NCI-H1092 (cell line): ENCODE results near the gene EPO.
A peak's percentile ranks its signal among the peaks of the same experiment; 100 is the strongest.
"Not testable (repeated sequence)": the region's sequence is repeated elsewhere in the genome, so short reads cannot be mapped to it uniquely, and the experiment has no call there.

Experiments used
- DNase-seq: peaks from one replicate; lab custom pipeline; 2025; lab: John Stamatoyannopoulos, UW

Gene EPO

GRCh38 chr7:100705753-100706671 is 14.3 kb upstream of the EPO start, which contains the start of gene POP7:
POP7 (plus strand) TSS chr7:100706121; CDS start chr7:100706831, 710 bp downstream.
- peak; percentile 100 for DNase-seq

GRCh38 chr7:100706672-100707311 is 13.5 kb upstream of the EPO start:
- DNase-seq: no peak

GRCh38 chr7:100708395-100708794 is 11.9 kb upstream of the EPO start:
- DNase-seq: no peak

- no peak for DNase-seq
Observed at GRCh38 chr7:100710452-100710851, 9.8 kb upstream of the EPO start.

GRCh38 chr7:100711369-100711768 is 8.9 kb upstream of the EPO start:
- DNase-seq: no peak

- DNase-seq: no peak
Observed at GRCh38 chr7:100714725-100715124, 5.5 kb upstream of the EPO start.

- not testable (repeated sequence) for DNase-seq
Observed at GRCh38 chr7:100717073-100717472, 3.2 kb upstream of the EPO start.

GRCh38 chr7:100719523-100720278 is 567 bp upstream of the EPO start:
- DNase-seq: no peak

- no peak for DNase-seq
Observed at GRCh38 chr7:100720671-100721504, 620 bp downstream of the EPO start.

GRCh38 chr7:100721505-100721812 is 1.2 kb downstream of the EPO start:
- no peak for DNase-seq

- no peak for DNase-seq
Observed at GRCh38 chr7:100722480-100723212, 2.4 kb downstream of the EPO start.

- DNase-seq: no peak
Observed at GRCh38 chr7:100723732-100724275, 3.5 kb downstream of the EPO start.

- DNase-seq: not testable (repeated sequence)
Observed at GRCh38 chr7:100724364-100724763, 4.1 kb downstream of the EPO start.

GRCh38 chr7:100726996-100727761 is 6.9 kb downstream of the EPO start:
- DNase-seq: no peak

GRCh38 chr7:100728196-100728595 is 7.9 kb downstream of the EPO start:
- DNase-seq: no peak

- no peak for DNase-seq
Observed at GRCh38 chr7:100730136-100730800, 10.0 kb downstream of the EPO start.

GRCh38 chr7:100731937-100732636 is 11.8 kb downstream of the EPO start:
- no peak for DNase-seq

GRCh38 chr7:100735730-100736129 is 15.5 kb downstream of the EPO start:
- DNase-seq: no peak

GRCh38 chr7:100736671-100737070 is 16.4 kb downstream of the EPO start:
- DNase-seq: no peak
